Fibroblast of lung (primary cell): Measurements from ENCODE around the gene ZNF79.

ENCODE experiments used
- CTCF ChIP-seq, 2 donors: IDR thresholded peaks in 1 of 2; conservative IDR thresholded peaks in 1 of 2; 1 replicate in 1 of 2; 2 replicates in 1 of 2; pipeline ENCODE4 v1.5.1; 2011 to 2012; ENCODE audit warnings: low read length in 2 of 2, control low read depth in 1 of 2, inconsistent platforms in 1 of 2, low read depth in 1 of 2, mild to moderate bottlenecking in 1 of 2
- EZH2 ChIP-seq: IDR thresholded peaks from 2 replicates; pipeline ENCODE4 v1.5.1; 2012; ENCODE audit warnings: low read length, control low read depth, mild to moderate bottlenecking; ENCODE audit errors: missing control alignments

GRCh38 chr9:127390248-127390545 lies 34.0 kb upstream of the ZNF79 start:
- TF ChIP-seq CTCF (conservative IDR thresholded peaks at IDR 0.05 in 1 of 2, IDR thresholded peaks at IDR 0.05 in 1 of 2; ENCODE audit: low read depth in 1 of 2, low read length in 2 of 2): no peak
- no peak for TF ChIP-seq EZH2
